Esophagus (tissue), 2 donors: ENCODE data around the gene PLXNA2. TPM values are rescaled to one million over a fixed set of nuclear protein-coding genes. Genes with fewer than 3 reads are reported as not detected.

Source experiments
- H3K27ac ChIP-seq, 2 donors: one replicate each; pipeline ENCODE4 v1.5.1; 2013; ENCODE audit warnings: low read depth in 2 of 2, mild to moderate bottlenecking in 2 of 2, inconsistent platforms in 1 of 2, low read length in 1 of 2, moderate library complexity in 1 of 2
- H3K27me3 ChIP-seq, 2 donors: one replicate each; pipeline ENCODE4 v1.6.1; 2013; ENCODE audit warnings: low read length in 2 of 2, control low read depth in 1 of 2, mild to moderate bottlenecking in 1 of 2; ENCODE audit not compliant: insufficient read depth in 2 of 2, control insufficient read depth in 1 of 2
- H3K36me3 ChIP-seq, 2 donors: one replicate each; pipeline ENCODE4 v1.6.1; 2013; ENCODE audit warnings: low read length in 1 of 2; ENCODE audit not compliant: control insufficient read depth in 2 of 2, insufficient read depth in 2 of 2
- H3K4me1 ChIP-seq, 2 donors: one replicate each; pipeline ENCODE4 v1.6.1; 2013; ENCODE audit warnings: low read length in 1 of 2; ENCODE audit not compliant: control insufficient read depth in 2 of 2, insufficient read depth in 2 of 2
- H3K4me3 ChIP-seq, 2 donors: one replicate each; pipeline ENCODE4 v1.5.1; 2013; ENCODE audit warnings: low read length in 2 of 2, mild to moderate bottlenecking in 2 of 2, low read depth in 1 of 2, moderate library complexity in 1 of 2
- H3K9me3 ChIP-seq, 2 donors: one replicate each; pipeline ENCODE4 v1.6.1; 2013; ENCODE audit warnings: mild to moderate bottlenecking in 2 of 2, low read depth in 1 of 2, low read length in 1 of 2, moderate library complexity in 1 of 2; ENCODE audit not compliant: control insufficient read depth in 2 of 2, insufficient read depth in 1 of 2
- WGBS, 2 donors: extraction: QIAGEN DNeasy Blood & Tissue Kit; methylation state at CpG; one replicate each; pipeline ENCODE4 v1.1.7; 2013; 5-methylcytosine and 5-hydroxymethylcytosine counted together
- polyA plus RNA-seq, 2 donors: library from polyadenylated mRNA; stranded (reverse); fragments of 200-250 nt; gene quantifications; one replicate each; pipeline ENCODE4 v1.2.3, GENCODE V29; 2013
- donor health status: healthy with polysubstance abuse.
- donor health status: Bipolar disorder and iron deficiency.

Gene PLXNA2
- polyA plus RNA-seq, 2 donors, result 12.6 to 25.5 TPM

DNA sequence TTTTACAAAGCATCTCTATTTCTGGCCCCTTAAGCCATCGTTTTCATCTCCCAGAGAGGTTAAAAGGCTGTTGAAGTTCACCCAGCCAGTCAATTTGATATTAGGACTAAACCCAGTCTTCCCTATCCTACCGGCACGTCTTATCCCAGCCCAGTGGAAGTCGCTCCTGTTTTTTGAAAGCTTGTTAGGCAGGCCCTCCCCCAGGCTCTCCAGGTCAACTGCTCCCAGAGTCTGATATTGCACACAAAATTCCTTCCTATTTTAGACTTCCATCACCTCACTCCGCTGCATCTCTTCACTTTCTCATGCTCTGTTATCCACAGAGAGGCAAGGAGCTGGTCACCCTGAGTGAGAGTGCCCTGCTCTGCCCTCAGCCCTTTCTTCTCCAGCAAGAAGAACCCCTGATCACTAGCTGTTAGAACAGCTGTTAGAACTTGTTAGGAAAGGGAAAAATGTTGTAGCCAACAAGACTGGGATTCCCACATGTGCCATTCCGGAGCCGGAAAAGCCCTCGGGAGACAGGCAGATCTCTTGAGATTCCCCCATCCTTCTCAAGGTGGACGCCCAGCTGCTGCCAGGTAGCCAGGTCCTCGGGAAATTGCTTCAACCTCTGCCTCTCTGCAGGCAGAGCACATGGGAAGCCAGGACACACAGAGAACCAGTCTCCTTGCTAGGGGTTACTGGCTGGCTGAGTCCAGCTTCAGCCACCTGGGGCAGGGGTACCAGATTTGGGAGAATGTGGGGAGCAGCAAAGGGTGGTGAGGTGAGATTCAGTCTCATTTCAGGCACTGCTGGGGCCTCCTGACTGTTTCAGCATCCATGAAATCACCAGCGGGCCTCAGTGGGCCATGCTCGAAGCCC is 25.7 kb downstream of the PLXNA2 start:
- WGBS, 2 donors, result 74 to 80% methylated on average over 12 of the region's 12 CpGs

GRCh38 chr1:208217781-208218180 is 26.4 kb downstream of the PLXNA2 start:
- Histone ChIP-seq H3K27ac (peak overlapping the region in 1 of 2 donors; percentile 37), H3K36me3 (peaks cover 3 to 21% of the 10 kb centered on the region in 2 donors), H3K4me3 (no peak overlapping the region), H3K27me3 (no peaks in the 10 kb centered on the region), H3K9me3 (no peaks in the 10 kb centered on the region), H3K4me1 (peaks cover 3 to 27% of the 10 kb centered on the region in 2 donors)
- 80 to 82% methylated on average over 10 of the region's 10 CpGs for WGBS, 2 donors

More for the DNA sequence above, 25.7 kb downstream of the PLXNA2 start:
- no peak overlapping the region for H3K4me3 ChIP-seq
- H3K27me3 ChIP-seq, result no peaks in the 10 kb centered on the region
- H3K36me3 ChIP-seq, result peaks cover 3 to 21% of the 10 kb centered on the region in 2 donors
- H3K9me3 ChIP-seq, result no peaks in the 10 kb centered on the region
- peak overlapping the region; percentile 60 to 86 for H3K27ac ChIP-seq
- H3K4me1 ChIP-seq, result peaks cover 3 to 27% of the 10 kb centered on the region in 2 donors

DNA sequence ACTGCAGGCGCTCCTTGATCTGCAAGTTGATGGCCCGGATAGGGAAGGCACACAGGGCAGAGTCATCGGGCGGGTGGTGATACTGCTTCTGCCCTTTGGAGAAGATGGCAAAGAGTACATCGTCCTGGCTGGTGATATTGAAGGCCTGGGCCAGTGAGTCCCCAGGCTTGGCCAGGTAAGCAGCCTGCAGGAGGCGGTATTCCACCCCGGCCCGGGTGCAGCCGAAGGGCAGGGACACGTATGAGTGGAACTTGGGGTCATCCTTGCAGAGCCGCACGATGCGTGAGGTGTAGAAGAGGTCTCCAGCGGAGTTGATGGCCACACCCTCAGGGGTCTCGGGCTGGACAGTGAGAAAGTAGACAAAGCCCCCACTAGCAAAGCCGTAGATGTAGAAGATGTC is 27.4 kb downstream of the PLXNA2 start:
- no peaks in the 10 kb centered on the region for H3K9me3 ChIP-seq
- 96 to 98% methylated on average over 16 of the region's 16 CpGs for WGBS, 2 donors
- peak overlapping the region in 1 of 2 donors; percentile 16 for H3K27ac ChIP-seq
- H3K4me1 ChIP-seq, result peaks cover 5 to 31% of the 10 kb centered on the region in 2 donors
- H3K4me3 ChIP-seq, result no peak overlapping the region
- H3K36me3 ChIP-seq, result peaks cover 3 to 28% of the 10 kb centered on the region in 2 donors
- no peaks in the 10 kb centered on the region for H3K27me3 ChIP-seq

GRCh38 chr1:208216062-208216461 is 28.1 kb downstream of the PLXNA2 start:
- no peaks in the 10 kb centered on the region for H3K9me3 ChIP-seq
- H3K36me3 ChIP-seq, result peaks cover 3 to 29% of the 10 kb centered on the region in 2 donors
- no peaks in the 10 kb centered on the region for H3K27me3 ChIP-seq
- H3K4me1 ChIP-seq, result peaks cover 6 to 26% of the 10 kb centered on the region in 2 donors
- WGBS, 2 donors, result 58 to 77% methylated on average over 1 of the region's 1 CpG
- H3K27ac ChIP-seq, result no peak overlapping the region
- no peak overlapping the region for H3K4me3 ChIP-seq

DNA sequence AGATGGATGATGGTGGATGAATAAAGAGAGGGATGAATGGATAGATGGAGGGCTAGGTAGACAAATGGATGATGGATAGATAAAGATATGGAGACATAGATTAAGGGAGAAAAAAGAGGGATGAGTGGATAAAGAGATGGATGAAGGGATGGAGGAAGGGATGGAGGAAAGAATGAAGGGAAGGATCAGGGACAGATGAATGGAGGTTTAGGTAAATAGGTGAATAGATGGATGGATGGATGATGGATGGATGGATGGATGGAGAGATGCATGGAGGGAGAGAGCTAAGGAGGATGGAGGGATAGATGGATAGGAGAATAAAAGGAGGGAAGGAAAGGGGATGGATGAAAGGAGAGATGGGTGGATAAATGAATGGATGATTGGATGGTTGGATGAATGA is 28.8 kb downstream of the PLXNA2 start:
- Histone ChIP-seq H3K27ac (no peak overlapping the region), H3K4me1 (peaks cover 6 to 26% of the 10 kb centered on the region in 2 donors), H3K27me3 (no peaks in the 10 kb centered on the region), H3K4me3 (no peak overlapping the region), H3K9me3 (no peaks in the 10 kb centered on the region), H3K36me3 (peaks cover 3 to 29% of the 10 kb centered on the region in 2 donors)

GRCh38 chr1:208213786-208214185 is 30.4 kb downstream of the PLXNA2 start:
- Histone ChIP-seq H3K27me3 (no peaks in the 10 kb centered on the region), H3K9me3 (no peaks in the 10 kb centered on the region), H3K36me3 (peaks cover 5 to 29% of the 10 kb centered on the region in 2 donors), H3K4me3 (no peak overlapping the region), H3K4me1 (peaks cover 6 to 22% of the 10 kb centered on the region in 2 donors), H3K27ac (peak overlapping the region; percentile 24 to 63)
- 62 to 65% methylated on average over 3 of the region's 3 CpGs for WGBS, 2 donors

DNA sequence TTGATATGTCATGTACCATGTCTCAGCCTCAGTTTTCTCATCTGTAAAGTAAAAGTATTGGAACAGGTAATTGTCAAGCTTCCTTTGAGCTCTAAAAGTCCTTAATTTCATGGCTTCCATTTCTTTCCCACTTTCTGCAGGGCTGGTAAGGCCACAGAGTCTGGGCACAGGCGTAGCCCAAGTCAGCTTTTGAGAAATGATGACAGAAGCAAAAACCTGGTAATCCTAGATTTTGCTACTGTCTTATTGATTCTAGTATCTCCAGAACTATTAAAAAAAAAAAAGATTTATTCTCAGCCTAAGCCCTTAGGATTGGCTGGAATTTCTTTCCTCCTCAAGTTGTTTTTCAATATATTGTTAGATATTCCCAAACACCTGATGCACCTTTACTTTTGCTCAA is 31.3 kb downstream of the PLXNA2 start:
- peaks cover 5 to 29% of the 10 kb centered on the region in 2 donors for H3K36me3 ChIP-seq
- no peak overlapping the region for H3K27ac ChIP-seq
- no peaks in the 10 kb centered on the region for H3K9me3 ChIP-seq
- H3K4me1 ChIP-seq, result peaks cover 11 to 25% of the 10 kb centered on the region in 2 donors
- H3K4me3 ChIP-seq, result no peak overlapping the region
- H3K27me3 ChIP-seq, result no peaks in the 10 kb centered on the region
- 77 to 100% methylated on average over 1 of the region's 1 CpG for WGBS, 2 donors

- no peaks in the 10 kb centered on the region for H3K27me3 ChIP-seq
- no peaks in the 10 kb centered on the region for H3K9me3 ChIP-seq
- no peak overlapping the region for H3K4me3 ChIP-seq
- no peak overlapping the region for H3K27ac ChIP-seq
- peaks cover 12 to 26% of the 10 kb centered on the region in 2 donors for H3K4me1 ChIP-seq
- peaks cover 5 to 23% of the 10 kb centered on the region in 2 donors for H3K36me3 ChIP-seq
- WGBS, 2 donors, result 62 to 63% methylated on average over 8 of the region's 8 CpGs
Observed at GRCh38 chr1:208211921-208212843, 32.0 kb downstream of the PLXNA2 start.

DNA sequence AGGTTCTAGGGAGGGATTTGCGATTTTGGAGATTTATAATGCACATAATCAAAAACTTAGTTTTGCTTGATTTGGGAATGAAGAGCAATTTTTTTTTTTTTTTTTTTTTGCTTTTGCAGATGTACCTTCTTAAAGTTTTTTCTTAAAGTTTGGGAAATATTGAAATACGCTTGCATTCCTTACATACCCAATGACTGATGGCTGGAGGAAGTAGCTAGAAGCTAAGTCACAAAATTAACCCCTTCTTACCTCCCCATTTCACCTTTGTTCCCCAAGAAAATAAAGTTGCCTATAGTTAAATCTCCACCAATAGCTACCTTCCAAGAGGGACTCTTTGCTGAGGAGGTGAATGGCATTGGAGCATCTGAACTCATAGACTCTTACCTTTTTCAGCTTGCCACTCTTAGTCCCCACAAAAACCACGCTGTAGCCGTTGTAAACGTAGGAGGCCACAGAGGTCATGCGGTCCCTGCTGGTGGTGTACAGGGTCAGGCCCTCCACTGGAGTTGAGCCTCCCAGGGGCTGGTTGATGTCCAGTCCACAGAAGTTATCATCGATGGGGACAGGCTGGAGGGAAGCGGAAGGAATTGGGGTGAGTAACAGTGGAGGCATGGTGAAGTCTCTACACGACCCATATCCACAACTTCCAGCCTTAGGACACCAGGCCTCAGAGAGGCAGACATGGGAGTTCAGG is 34.1 kb downstream of the PLXNA2 start:
- H3K4me1 ChIP-seq, result peaks cover 12 to 29% of the 10 kb centered on the region in 2 donors

More for the DNA sequence above, 34.1 kb downstream of the PLXNA2 start:
- peaks cover 5 to 13% of the 10 kb centered on the region in 2 donors for H3K36me3 ChIP-seq
- H3K27me3 ChIP-seq, result no peaks in the 10 kb centered on the region
- no peaks in the 10 kb centered on the region for H3K9me3 ChIP-seq
- WGBS, 2 donors, result 86 to 89% methylated on average over 9 of the region's 9 CpGs
- no peak overlapping the region for H3K4me3 ChIP-seq
- H3K27ac ChIP-seq, result peak overlapping the region; percentile 11 to 56
